ENCODE data around the gene ITPR1. TPM values are rescaled to one million over a fixed set of nuclear protein-coding genes. Genes with fewer than 3 reads are reported as not detected.

Gene ITPR1
- total RNA-seq (2021; ENCODE audit: unreplicated experiment) (8.7 TPM), Bru-seq, nascent RNA (percentile 48 among the genes with signal in this experiment), BruChase-seq, experiment 1, labeled RNA remaining after a 2-hour chase (percentile 40 among the genes with signal in this experiment), BruChase-seq, experiment 2, labeled RNA remaining after a 6-hour chase (percentile 46 among the genes with signal in this experiment)
- 6.5 TPM for polyA plus RNA-seq (2012; ENCODE audit: insufficient read length)
- long read RNA-seq, full-length matches to known transcripts: 1 of 8 reads
- long read RNA-seq, partial matches to known transcripts: 4 of 8 reads
- long read RNA-seq, other reads (novel, unspliced or antisense): 3 of 8 reads

GRCh38 chr3:4493014-4493940 is at the start of gene ITPR1:
Gene ITPR1 (plus strand): TSS chr3:4493348. CDS start chr3:4516492, 23,144 bp downstream.
- BruUV-seq (replicated peaks): no TSS peak
- peak within 1 kb of the TSS; percentile 51 for H3K27ac ChIP-seq (ENCODE audit: low read length)
- H3K9me3 ChIP-seq (ENCODE audit: control insufficient read depth, insufficient read depth, low read depth, low read length): no peaks in the 10 kb centered on the region
- ATAC-seq: peak; percentile 98
- in situ Hi-C loops (cut with HindIII; ENCODE audit: low pct_unique_long_range_greater_than_20kb, low sequenced_read_pairs) (no loop called here), intact Hi-C loops (cut with micrococcal nuclease; ENCODE audit: unreplicated experiment) (loop anchor here (10.0 kb wide), 1 partner anchor 142 kb away; no protein-coding TSS in a partner anchor)
- ChIA-PET POLR2A (interaction anchor here (0.6 to 0.8 kb wide), 4 partner anchors 13 to 79 kb away, joined by 3 to 13 read pairs (median 6); no protein-coding TSS in a partner anchor), CTCF (interaction anchor here (0.7 to 1.7 kb wide), 2 partner anchors 143 to 564 kb away, joined by 4 to 6 read pairs; no protein-coding TSS in a partner anchor)
- peak within 1 kb of the TSS; percentile 79 to 90 for H3K4me3 ChIP-seq (ENCODE audit: low read depth in 2 of 2, low read length in 2 of 2)
- H3K27me3 ChIP-seq (ENCODE audit: control insufficient read depth, insufficient read depth, low read length): peaks cover 2% of the 10 kb centered on the region; the same call in 1 of the 2 replicates
- H3K4me1 ChIP-seq (ENCODE audit: control insufficient read depth, insufficient read depth, low read length): peaks cover 3% of the 10 kb centered on the region; the same call in 1 of the 2 replicates
- TF ChIP-seq SIN3A (IDR thresholded peaks at IDR 0.05; ENCODE audit: borderline replicate concordance, insufficient read depth, low read depth, low read length) (peak; percentile 44; the same call in 1 of the 2 replicates), REST (IDR thresholded peaks at IDR 0.05; ENCODE audit: insufficient read depth in 1 of 2, low read depth in 2 of 2, low read length in 1 of 2) (no peak), POLR2AphosphoS5 (IDR thresholded peaks at IDR 0.05; ENCODE audit: low read depth, low read length) (peak; percentile 94)
- H3K36me3 ChIP-seq (ENCODE audit: control insufficient read depth, insufficient read depth, low read length): no peaks in the 10 kb centered on the region
- DNase-seq (ENCODE audit: low read depth, low spot score): peak; percentile 84

- in situ Hi-C loops (cut with HindIII; ENCODE audit: low pct_unique_long_range_greater_than_20kb, low sequenced_read_pairs) (no loop called here), intact Hi-C loops (cut with micrococcal nuclease; ENCODE audit: unreplicated experiment) (no loop called here)
- no peak overlapping the region for H3K4me3 ChIP-seq (ENCODE audit: low read depth in 2 of 2, low read length in 2 of 2)
- H3K27ac ChIP-seq (ENCODE audit: low read length): no peak overlapping the region
- CTCF ChIA-PET: no interaction called here
- ATAC-seq: no peak
- TF ChIP-seq REST (IDR thresholded peaks at IDR 0.05; ENCODE audit: insufficient read depth in 1 of 2, low read depth in 2 of 2, low read length in 1 of 2): no peak
- no peak for TF ChIP-seq TCF7L2 (IDR thresholded peaks at IDR 0.05; ENCODE audit: low read depth, low read length)
- no peak for TF ChIP-seq SIN3A (IDR thresholded peaks at IDR 0.05; ENCODE audit: borderline replicate concordance, insufficient read depth, low read depth, low read length)
- no peak for TF ChIP-seq POLR2AphosphoS5 (IDR thresholded peaks at IDR 0.05; ENCODE audit: low read depth, low read length)
- TF ChIP-seq CTCF (IDR thresholded peaks at IDR 0.05): no peak
- no TSS peak for BruUV-seq (replicated peaks)
- H3K4me1 ChIP-seq (ENCODE audit: control insufficient read depth, insufficient read depth, low read length): no peaks in the 10 kb centered on the region
- H3K27me3 ChIP-seq (ENCODE audit: control insufficient read depth, insufficient read depth, low read length): no peaks in the 10 kb centered on the region
- DNase-seq (ENCODE audit: low read depth, low spot score): no peak
- no peaks in the 10 kb centered on the region for H3K9me3 ChIP-seq (ENCODE audit: control insufficient read depth, insufficient read depth, low read depth, low read length)
- POLR2A ChIA-PET: no interaction called here
- H3K36me3 ChIP-seq (ENCODE audit: control insufficient read depth, insufficient read depth, low read length): no peaks in the 10 kb centered on the region; the same call in 1 of the 2 replicates
Measured at GRCh38 chr3:4447295-4447999, 45.7 kb upstream of the ITPR1 start.

Measured in Panc1 (cell line).